ENCODE results near the gene FHL3.

FHL3 gene

GRCh38 chr1:38005195-38006007 lies at the start of gene FHL3:
TSS of gene FHL3 (minus strand) at chr1:38005514. CDS start at chr1:37999412, 6,102 bp downstream.
- DNase-seq (ENCODE audit: low read depth, low spot score): no peak

GRCh38 chr1:38053416-38054091 lies 48.2 kb upstream of the FHL3 start:
- no peak for DNase-seq (ENCODE audit: low read depth, low spot score)

GRCh38 chr1:38052750-38053415 lies 47.6 kb upstream of the FHL3 start:
- DNase-seq (ENCODE audit: low read depth, low spot score): no peak

- DNase-seq (ENCODE audit: low read depth, low spot score): no peak
Observed at GRCh38 chr1:38051079-38051543, 45.8 kb upstream of the FHL3 start.

DNA sequence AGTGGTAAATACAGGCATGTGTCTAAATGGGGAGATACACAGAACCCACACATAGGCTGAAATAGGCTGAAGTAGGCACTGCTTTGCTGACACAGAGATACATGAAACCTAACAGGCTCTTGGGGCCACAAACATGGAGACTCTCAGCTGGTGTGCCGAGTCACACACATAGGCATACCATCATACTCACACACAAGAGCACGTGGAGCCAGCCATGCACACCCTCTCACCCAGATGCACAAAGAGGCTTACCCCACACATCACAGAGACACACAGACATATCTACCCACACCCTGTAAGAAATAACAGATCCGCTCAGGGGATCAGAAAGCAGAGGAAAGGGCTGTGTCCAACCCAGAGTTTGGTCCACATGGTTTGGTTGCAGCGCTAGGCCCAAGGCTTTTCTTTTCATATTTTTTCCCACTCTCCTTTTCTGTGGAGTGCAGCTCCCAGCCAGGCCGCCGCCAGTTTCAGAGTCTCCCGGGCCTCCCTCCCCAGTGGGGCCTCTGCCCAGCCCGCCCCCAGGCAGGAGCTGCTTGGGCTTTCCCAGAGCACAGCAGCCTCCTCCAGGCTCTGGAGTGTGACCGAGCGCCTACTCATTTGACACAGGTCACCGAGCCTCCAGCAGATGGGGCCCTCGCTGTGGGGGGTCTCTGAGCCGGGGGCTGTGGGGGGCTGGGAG lies 45.2 kb upstream of the FHL3 start:
- DNase-seq (ENCODE audit: low read depth, low spot score): no peak

- no peak for DNase-seq (ENCODE audit: low read depth, low spot score)
Observed at GRCh38 chr1:38047603-38048141, 42.4 kb upstream of the FHL3 start.

DNA sequence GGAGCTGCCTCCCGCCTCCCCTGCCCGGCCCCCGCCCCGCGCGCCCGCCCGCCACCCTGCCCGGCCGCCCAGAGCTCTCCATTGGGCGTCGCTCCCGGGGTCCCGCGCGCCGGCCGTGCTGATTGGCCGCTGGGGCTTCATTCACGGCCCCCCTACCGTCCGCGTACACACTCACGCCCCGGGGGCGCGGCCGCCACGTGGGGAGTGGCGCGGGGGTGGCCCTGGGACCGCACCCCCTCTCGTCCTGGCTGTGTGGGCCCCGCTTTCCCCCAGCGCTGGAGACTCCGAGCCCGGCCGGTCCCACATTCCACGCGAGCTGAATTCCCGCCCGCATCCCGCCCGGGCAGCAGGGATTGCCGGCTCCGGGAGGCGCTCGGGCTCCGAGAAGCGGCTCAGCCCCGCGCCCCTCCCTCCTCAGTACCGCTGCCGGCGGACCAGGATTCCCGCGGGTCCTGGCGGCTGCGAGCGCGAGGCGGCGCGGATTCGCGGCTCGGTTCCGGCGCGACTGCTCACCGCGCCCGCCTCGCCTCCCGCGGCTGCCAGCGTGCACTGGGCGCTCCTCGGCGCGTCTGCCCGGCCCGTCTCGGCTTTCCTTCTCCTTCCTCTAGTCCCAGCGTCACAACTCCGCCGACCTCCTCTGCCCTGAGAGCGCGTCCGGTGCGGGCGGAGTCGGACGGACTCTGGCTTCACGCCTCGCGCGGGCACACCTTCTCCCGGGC lies 41.7 kb upstream of the FHL3 start:
- DNase-seq (ENCODE audit: low read depth, low spot score): no peak

DNA sequence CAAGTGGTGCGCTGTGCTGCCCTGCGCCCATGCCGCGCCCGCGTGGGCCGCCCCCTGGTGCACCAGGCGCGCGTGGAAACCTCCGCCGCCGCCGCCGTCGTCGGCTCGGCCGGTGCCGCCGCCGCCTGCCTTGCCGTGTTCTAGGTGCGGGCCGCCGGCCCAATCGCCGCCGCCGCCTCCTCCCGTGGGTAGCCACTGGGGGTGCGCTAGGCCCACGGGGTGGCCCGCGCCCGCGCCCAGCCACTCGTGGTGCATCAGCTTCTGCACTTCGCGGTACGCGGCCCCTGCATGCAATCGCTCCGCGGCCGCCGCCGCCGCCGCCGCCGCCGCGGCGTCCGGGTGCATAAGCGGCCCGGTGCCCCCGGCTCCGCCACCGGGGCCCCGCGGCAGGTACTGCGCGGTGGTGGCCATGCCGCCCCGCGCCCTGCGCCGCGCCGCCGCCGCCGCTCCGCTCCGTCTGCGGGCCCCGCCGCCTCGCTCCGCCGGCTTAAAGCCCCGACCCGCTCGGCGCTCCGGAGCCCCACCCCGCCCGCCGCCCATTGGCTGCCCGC lies 41.1 kb upstream of the FHL3 start, which contains the start of gene POU3F1:
TSS of gene POU3F1 (minus strand) at position 461 of the 551 bp plus-strand sequence. CDS start at position 411, 50 bp downstream.
- no peak for DNase-seq (ENCODE audit: low read depth, low spot score)

GRCh38 chr1:38045401-38046332 lies 40.4 kb upstream of the FHL3 start:
- DNase-seq (ENCODE audit: low read depth, low spot score): no peak

DNA sequence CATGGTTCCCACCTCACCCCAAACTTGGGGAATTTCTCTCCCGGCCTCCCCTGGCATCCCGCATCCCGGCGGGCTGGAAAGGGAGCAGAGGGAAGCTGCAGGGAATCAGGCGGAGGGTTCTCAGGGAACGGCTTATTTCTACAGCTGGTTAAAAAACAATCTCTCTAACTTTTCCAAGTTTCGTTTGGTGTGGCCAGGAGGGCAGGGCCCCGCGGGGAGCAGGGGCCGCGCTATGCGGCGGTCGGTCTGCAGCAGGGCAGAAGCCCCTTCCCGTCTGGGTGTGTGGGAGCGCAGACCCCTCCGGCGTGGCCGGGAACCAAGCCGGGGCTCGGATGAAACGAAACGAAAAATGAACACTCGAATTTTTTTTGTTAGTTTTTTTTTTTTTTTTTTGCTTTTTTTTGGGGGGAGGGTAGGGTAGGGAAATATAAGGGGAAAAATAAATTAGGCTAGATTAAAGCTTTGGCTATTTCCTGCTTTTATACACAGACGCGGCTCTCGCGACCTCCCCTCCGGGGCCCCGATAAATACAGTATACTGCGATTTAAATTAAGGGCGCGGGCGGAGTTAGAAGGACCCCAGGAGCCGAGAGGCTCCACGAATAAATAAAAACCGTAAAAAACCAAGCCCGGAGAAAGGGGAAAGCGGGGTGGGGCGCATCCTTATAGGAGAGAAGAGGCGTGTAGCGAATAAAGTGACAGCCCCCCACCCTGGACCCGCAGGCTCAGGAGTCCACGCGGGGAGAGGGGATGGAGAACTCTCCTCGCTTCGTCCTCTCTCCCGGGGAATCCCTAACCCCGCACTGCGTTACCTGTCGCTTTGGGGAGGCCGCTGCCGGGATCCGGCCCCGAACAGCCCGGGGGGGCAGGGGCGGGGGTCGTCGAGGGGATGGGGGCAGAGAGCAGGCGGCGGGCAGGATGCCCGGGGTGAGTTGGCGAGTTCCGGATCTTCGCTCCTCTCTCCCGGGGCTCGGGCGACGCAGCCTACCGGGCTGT lies 39.2 kb upstream of the FHL3 start:
- no peak for DNase-seq (ENCODE audit: low read depth, low spot score)

- no peak for DNase-seq (ENCODE audit: low read depth, low spot score)
Observed at GRCh38 chr1:38043036-38043747, 37.9 kb upstream of the FHL3 start.

DNA sequence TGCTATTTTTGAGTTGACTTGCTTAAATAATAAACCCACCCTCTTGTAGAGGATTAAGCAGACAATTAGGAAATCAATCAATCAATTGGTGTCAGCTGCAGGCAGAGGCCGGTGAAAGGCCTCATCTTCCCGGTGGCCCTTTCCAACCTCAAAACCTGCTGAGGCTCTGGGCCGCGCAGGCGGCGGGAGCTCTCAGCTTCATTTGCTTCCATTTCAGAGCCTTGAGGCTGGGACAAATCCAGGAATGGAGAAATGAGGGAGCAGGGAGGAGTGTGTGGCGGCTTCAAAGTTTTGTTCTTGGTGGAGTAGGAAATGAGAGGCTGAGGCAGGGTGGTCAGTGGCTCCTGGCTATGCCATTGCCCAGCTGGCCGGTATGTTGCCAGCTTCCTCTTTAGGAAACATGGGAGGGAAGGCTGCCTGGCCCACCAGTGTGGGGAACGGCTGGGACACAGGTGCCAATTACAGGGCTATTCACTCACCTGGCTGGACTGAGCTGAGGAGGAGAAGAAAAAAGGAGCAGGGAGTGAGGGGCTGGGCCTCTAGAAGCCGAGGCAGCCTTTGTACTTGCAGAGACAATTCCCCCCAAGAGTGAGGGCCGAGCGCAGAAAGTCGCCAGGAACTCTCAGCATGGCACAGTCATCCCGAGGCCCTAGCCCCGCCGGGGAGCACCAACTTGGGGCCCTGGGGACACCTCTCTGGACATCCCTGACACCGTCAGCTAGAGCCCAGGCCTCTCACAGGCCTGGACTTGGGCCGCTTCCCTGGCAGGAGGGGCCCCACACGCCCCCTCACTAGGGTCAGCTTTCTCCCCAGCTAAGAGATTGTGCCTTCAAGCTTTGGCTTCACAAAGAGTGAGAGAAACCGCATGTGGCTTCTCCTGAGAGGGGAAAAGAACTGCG lies 36.9 kb upstream of the FHL3 start:
- DNase-seq (ENCODE audit: low read depth, low spot score): no peak

DNA sequence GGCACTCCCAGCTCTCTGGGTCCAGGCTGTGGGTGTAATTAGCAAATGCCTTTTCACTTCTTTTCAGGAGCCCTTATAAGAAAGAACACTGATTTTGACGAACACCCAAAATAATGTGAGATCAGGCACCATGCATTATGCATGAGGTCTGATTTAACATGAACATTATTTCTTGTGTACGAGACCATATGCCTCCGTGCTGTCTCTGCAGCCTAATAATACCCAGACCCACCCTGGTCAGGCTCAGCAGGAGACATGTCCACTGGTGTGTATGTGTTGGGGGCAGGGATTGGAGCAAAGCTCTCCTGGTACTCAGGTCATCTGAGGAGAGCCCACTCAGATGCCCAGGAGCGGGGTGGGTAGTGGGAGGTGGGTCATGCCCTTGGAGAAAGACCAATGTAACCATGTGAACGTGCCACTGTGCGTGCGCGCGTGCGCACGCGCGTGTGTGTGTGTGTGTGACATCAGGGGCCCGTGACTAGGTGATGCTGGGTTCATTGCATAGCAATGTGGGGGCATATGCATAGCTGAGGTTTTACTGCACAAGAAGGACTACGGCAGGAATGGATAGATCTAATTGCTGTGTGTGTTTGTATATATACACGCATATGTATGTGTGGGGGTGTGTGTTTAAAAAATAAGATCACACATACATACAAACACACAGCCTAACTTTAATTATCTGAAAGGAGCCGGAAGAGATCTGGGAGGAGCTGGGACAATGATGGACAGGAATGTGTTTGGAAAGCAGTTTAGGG lies 34.2 kb upstream of the FHL3 start:
- no peak for DNase-seq (ENCODE audit: low read depth, low spot score)

- no peak for DNase-seq (ENCODE audit: low read depth, low spot score)
Observed at GRCh38 chr1:38038861-38039260, 33.5 kb upstream of the FHL3 start.

GRCh38 chr1:38037221-38037939 lies 32.1 kb upstream of the FHL3 start:
- DNase-seq (ENCODE audit: low read depth, low spot score): no peak
